Measurements from ENCODE around the gene RIMBP2.

RIMBP2 gene

GRCh38 chr12:130451001-130451930 is 264.8 kb downstream of the RIMBP2 start:
- no peaks in the 10 kb centered on the region for H3K79me1 ChIP-seq (ENCODE audit: low read depth, low read length)
- peak overlapping the region; percentile 75 for H3K23ac ChIP-seq (ENCODE audit: low read depth, low read length, poor library complexity)
- H3K4me2 ChIP-seq (ENCODE audit: insufficient read depth, low read length, poor library complexity, severe bottlenecking) = no peak overlapping the region
- peaks cover 0 to 6% (median 0%) of the 10 kb centered on the region in 3 experiments for H3K27me3 ChIP-seq (ENCODE audit: control insufficient read depth in 3 of 3, insufficient read depth in 3 of 3, low read depth in 1 of 3, low read length in 3 of 3)
- H2AK5ac ChIP-seq (ENCODE audit: low read depth, low read length) = no peak overlapping the region
- H2AFZ ChIP-seq (ENCODE audit: low read length) = no peak overlapping the region
- no peak overlapping the region for H3K27ac ChIP-seq (replicated peaks; ENCODE audit: low read length)
- no CpG with 5 or more reads among the region's 41 CpGs for WGBS, 2 donors (ENCODE audit: extremely low coverage in 2 of 2, insufficient read length in 2 of 2, insufficient replicate concordance in 1 of 2)
- H3K4ac ChIP-seq (ENCODE audit: low read length) = no peak overlapping the region
- H3K18ac ChIP-seq (ENCODE audit: low read length) = peak overlapping the region; percentile 53
- H2BK12ac ChIP-seq (ENCODE audit: low read length) = no peak overlapping the region
- H3K4me1 ChIP-seq (ENCODE audit: control insufficient read depth in 2 of 2, insufficient read depth in 1 of 2, low read depth in 1 of 2, low read length in 2 of 2) = no peaks in the 10 kb centered on the region
- H3K4me3 ChIP-seq (ENCODE audit: low read length in 2 of 2) = no peak overlapping the region
- H2BK5ac ChIP-seq (ENCODE audit: low read length) = no peak overlapping the region
- no peak overlapping the region for H2BK120ac ChIP-seq (ENCODE audit: low read depth, low read length)
- H3K36me3 ChIP-seq (replicated peaks in 1 of 2; ENCODE audit: control insufficient read depth in 2 of 2, insufficient read depth in 2 of 2, low read length in 2 of 2) = no peaks in the 10 kb centered on the region
- H4K91ac ChIP-seq (ENCODE audit: low read depth, low read length, poor library complexity) = peak overlapping the region; percentile 58
- H3K9ac ChIP-seq (ENCODE audit: low read depth, low read length, poor library complexity) = no peak overlapping the region
- no peak overlapping the region for H2BK15ac ChIP-seq (ENCODE audit: low read length)
- H4K8ac ChIP-seq (ENCODE audit: low read depth, low read length) = no peak overlapping the region
- H3K14ac ChIP-seq (ENCODE audit: low read length) = peak overlapping the region; percentile 72
- H3K9me3 ChIP-seq (replicated peaks in 1 of 2; ENCODE audit: control insufficient read depth in 2 of 2, insufficient read depth in 1 of 2, low read depth in 1 of 2, low read length in 2 of 2) = no peaks in the 10 kb centered on the region
- DNase-seq (ENCODE audit: low spot score) = no peak

GRCh38 chr12:130449291-130449690 is 266.8 kb downstream of the RIMBP2 start:
- Histone ChIP-seq H3K4ac (ENCODE audit: low read length) (no peak overlapping the region), H3K79me1 (ENCODE audit: low read depth, low read length) (no peaks in the 10 kb centered on the region), H3K14ac (ENCODE audit: low read length) (peak overlapping the region; percentile 65), H2BK120ac (ENCODE audit: low read depth, low read length) (no peak overlapping the region), H3K4me1 (ENCODE audit: control insufficient read depth in 2 of 2, insufficient read depth in 1 of 2, low read depth in 1 of 2, low read length in 2 of 2) (no peaks in the 10 kb centered on the region), H4K8ac (ENCODE audit: low read depth, low read length) (no peak overlapping the region), H4K91ac (ENCODE audit: low read depth, low read length, poor library complexity) (no peak overlapping the region), H3K9ac (ENCODE audit: low read depth, low read length, poor library complexity) (no peak overlapping the region), H3K27me3 (ENCODE audit: control insufficient read depth in 3 of 3, insufficient read depth in 3 of 3, low read depth in 1 of 3, low read length in 3 of 3) (no peaks in the 10 kb centered on the region), H2AK5ac (ENCODE audit: low read depth, low read length) (no peak overlapping the region), H2BK5ac (ENCODE audit: low read length) (no peak overlapping the region), H3K36me3 (replicated peaks in 1 of 2; ENCODE audit: control insufficient read depth in 2 of 2, insufficient read depth in 2 of 2, low read length in 2 of 2) (no peaks in the 10 kb centered on the region), H2BK15ac (ENCODE audit: low read length) (no peak overlapping the region), H3K4me3 (ENCODE audit: low read length in 2 of 2) (no peak overlapping the region), H3K18ac (ENCODE audit: low read length) (peak overlapping the region; percentile 40), H3K4me2 (ENCODE audit: insufficient read depth, low read length, poor library complexity, severe bottlenecking) (no peak overlapping the region), H2BK12ac (ENCODE audit: low read length) (no peak overlapping the region), H3K9me3 (replicated peaks in 1 of 2; ENCODE audit: control insufficient read depth in 2 of 2, insufficient read depth in 1 of 2, low read depth in 1 of 2, low read length in 2 of 2) (no peaks in the 10 kb centered on the region), H3K27ac (replicated peaks; ENCODE audit: low read length) (no peak overlapping the region), H3K23ac (ENCODE audit: low read depth, low read length, poor library complexity) (no peak overlapping the region), H2AFZ (ENCODE audit: low read length) (no peak overlapping the region)
- WGBS, 2 donors (ENCODE audit: extremely low coverage in 2 of 2, insufficient read length in 2 of 2, insufficient replicate concordance in 1 of 2) = no CpG with 5 or more reads among the region's 18 CpGs
- DNase-seq (ENCODE audit: low spot score) = no peak

- Histone ChIP-seq H3K4ac (ENCODE audit: low read length) (no peak overlapping the region), H4K91ac (ENCODE audit: low read depth, low read length, poor library complexity) (no peak overlapping the region), H2BK5ac (ENCODE audit: low read length) (peak overlapping the region; percentile 31), H2BK15ac (ENCODE audit: low read length) (peak overlapping the region; percentile 16), H3K18ac (ENCODE audit: low read length) (peak overlapping the region; percentile 49), H2AK5ac (ENCODE audit: low read depth, low read length) (no peak overlapping the region), H3K4me3 (ENCODE audit: low read length in 2 of 2) (no peak overlapping the region), H3K9me3 (replicated peaks in 1 of 2; ENCODE audit: control insufficient read depth in 2 of 2, insufficient read depth in 1 of 2, low read depth in 1 of 2, low read length in 2 of 2) (no peaks in the 10 kb centered on the region), H2BK12ac (ENCODE audit: low read length) (no peak overlapping the region), H3K4me2 (ENCODE audit: insufficient read depth, low read length, poor library complexity, severe bottlenecking) (no peak overlapping the region), H2BK120ac (ENCODE audit: low read depth, low read length) (no peak overlapping the region), H3K27me3 (ENCODE audit: control insufficient read depth in 3 of 3, insufficient read depth in 3 of 3, low read depth in 1 of 3, low read length in 3 of 3) (no peaks in the 10 kb centered on the region), H3K14ac (ENCODE audit: low read length) (peak overlapping the region; percentile 58), H3K4me1 (ENCODE audit: control insufficient read depth in 2 of 2, insufficient read depth in 1 of 2, low read depth in 1 of 2, low read length in 2 of 2) (no peaks in the 10 kb centered on the region), H3K36me3 (replicated peaks in 1 of 2; ENCODE audit: control insufficient read depth in 2 of 2, insufficient read depth in 2 of 2, low read length in 2 of 2) (no peaks in the 10 kb centered on the region), H3K79me1 (ENCODE audit: low read depth, low read length) (no peaks in the 10 kb centered on the region), H2AFZ (ENCODE audit: low read length) (no peak overlapping the region), H3K9ac (ENCODE audit: low read depth, low read length, poor library complexity) (no peak overlapping the region), H3K23ac (ENCODE audit: low read depth, low read length, poor library complexity) (peak overlapping the region; percentile 46), H4K8ac (ENCODE audit: low read depth, low read length) (no peak overlapping the region), H3K27ac (replicated peaks; ENCODE audit: low read length) (no peak overlapping the region)
- no CpG with 5 or more reads among the region's 20 CpGs for WGBS, 2 donors (ENCODE audit: extremely low coverage in 2 of 2, insufficient read length in 2 of 2, insufficient replicate concordance in 1 of 2)
- DNase-seq (ENCODE audit: low spot score) = no peak
Observed at GRCh38 chr12:130448044-130448821, 267.9 kb downstream of the RIMBP2 start.

GRCh38 chr12:130447655-130447965 is 268.5 kb downstream of the RIMBP2 start:
- Histone ChIP-seq H4K91ac (ENCODE audit: low read depth, low read length, poor library complexity) (no peak overlapping the region), H3K4ac (ENCODE audit: low read length) (no peak overlapping the region), H2BK15ac (ENCODE audit: low read length) (no peak overlapping the region), H3K9ac (ENCODE audit: low read depth, low read length, poor library complexity) (no peak overlapping the region), H3K4me3 (ENCODE audit: low read length in 2 of 2) (no peak overlapping the region), H2AFZ (ENCODE audit: low read length) (no peak overlapping the region), H3K79me1 (ENCODE audit: low read depth, low read length) (no peaks in the 10 kb centered on the region), H3K18ac (ENCODE audit: low read length) (peak overlapping the region; percentile 74), H3K27ac (replicated peaks; ENCODE audit: low read length) (no peak overlapping the region), H2BK12ac (ENCODE audit: low read length) (no peak overlapping the region), H3K14ac (ENCODE audit: low read length) (no peak overlapping the region), H3K23ac (ENCODE audit: low read depth, low read length, poor library complexity) (peak overlapping the region; percentile 49), H2AK5ac (ENCODE audit: low read depth, low read length) (peak overlapping the region; percentile 19), H4K8ac (ENCODE audit: low read depth, low read length) (no peak overlapping the region), H3K27me3 (ENCODE audit: control insufficient read depth in 3 of 3, insufficient read depth in 3 of 3, low read depth in 1 of 3, low read length in 3 of 3) (no peaks in the 10 kb centered on the region), H3K36me3 (replicated peaks in 1 of 2; ENCODE audit: control insufficient read depth in 2 of 2, insufficient read depth in 2 of 2, low read length in 2 of 2) (no peaks in the 10 kb centered on the region), H3K9me3 (replicated peaks in 1 of 2; ENCODE audit: control insufficient read depth in 2 of 2, insufficient read depth in 1 of 2, low read depth in 1 of 2, low read length in 2 of 2) (no peaks in the 10 kb centered on the region), H3K4me2 (ENCODE audit: insufficient read depth, low read length, poor library complexity, severe bottlenecking) (no peak overlapping the region), H3K4me1 (ENCODE audit: control insufficient read depth in 2 of 2, insufficient read depth in 1 of 2, low read depth in 1 of 2, low read length in 2 of 2) (no peaks in the 10 kb centered on the region), H2BK5ac (ENCODE audit: low read length) (no peak overlapping the region), H2BK120ac (ENCODE audit: low read depth, low read length) (no peak overlapping the region)
- WGBS, 2 donors (ENCODE audit: extremely low coverage in 2 of 2, insufficient read length in 2 of 2, insufficient replicate concordance in 1 of 2) = no CpG with 5 or more reads among the region's 11 CpGs
- no peak for DNase-seq (ENCODE audit: low spot score)

Measured in neuronal stem cell (in vitro differentiated cells).